PC-3 (cell line): ENCODE measurements around the gene BCAT1. TPM values are rescaled to one million over a fixed set of nuclear protein-coding genes. Genes with fewer than 3 reads are reported as not detected.

Experiments
- ATAC-seq: fragments of 200-7000 bp; cut with Tn5 transposase; 2 replicates; pipeline ENCODE4 v1.9.1; 2020; ENCODE audit warnings: mild to moderate bottlenecking, moderate library complexity
- BruUV-seq: library from RNA; stranded (reverse); fragments of 400-500 nt; replicated peaks from 2 replicates; lab custom pipeline; 2021; lab: Mats Ljungman, UMichigan
- CTCF ChIA-PET: fragments of 300-600 bp; sonication (Branson Sonifier 250); formaldehyde crosslinking; loops from one replicate; lab custom pipeline; 2022; ENCODE audit warnings: antibody characterized with exemption; lab: Charles Lee
- POLR2A ChIA-PET: fragments of 300-600 bp; sonication (Branson Sonifier 250); formaldehyde crosslinking; loops from one replicate; lab custom pipeline; 2022; ENCODE audit warnings: antibody characterized with exemption; ENCODE audit not compliant: unreplicated experiment; lab: Charles Lee
- DNase-seq: peaks from one replicate; pipeline ENCODE4 v3.0.0-alpha.2; 2015
- H2AFZ ChIP-seq: fragments of 300-600 bp; sonication (generic); 2 replicates; pipeline ENCODE4 v1.6.0; 2016; ENCODE audit warnings: antibody characterized with exemption, low read length
- H3F3A ChIP-seq: fragments of 300-600 bp; sonication (generic); one replicate; pipeline ENCODE4 v1.6.0; 2017; ENCODE audit warnings: antibody characterized with exemption, low read length, control low read depth, mild to moderate bottlenecking; ENCODE audit not compliant: unreplicated experiment
- H3K27ac ChIP-seq: fragments of 300-600 bp; sonication (generic); 2 replicates; pipeline ENCODE4 v1.5.1; 2016; ENCODE audit warnings: mild to moderate bottlenecking, low read length
- H3K27me3 ChIP-seq: fragments of 300-600 bp; sonication (generic); 2 replicates; pipeline ENCODE4 v1.6.1; 2016; ENCODE audit warnings: low read length, mixed read lengths
- H3K36me3 ChIP-seq: fragments of 300-600 bp; sonication (generic); 2 replicates; pipeline ENCODE4 v1.6.1; 2016; ENCODE audit warnings: low read depth, mixed run types, low read length, mixed read lengths
- H3K4me1 ChIP-seq: fragments of 300-600 bp; sonication (generic); 2 replicates; pipeline ENCODE4 v1.5.1; 2016; ENCODE audit warnings: low read length; ENCODE audit not compliant: insufficient read depth
- H3K4me2 ChIP-seq: fragments of 300-600 bp; sonication (generic); 2 replicates; pipeline ENCODE4 v1.6.0; 2016; ENCODE audit warnings: low read length
- H3K4me3 ChIP-seq: fragments of 300-600 bp; sonication (generic); 2 replicates; pipeline ENCODE4 v1.5.1; 2016; ENCODE audit warnings: mild to moderate bottlenecking, low read length, mixed read lengths
- H3K79me2 ChIP-seq: fragments of 300-600 bp; sonication (generic); 2 replicates; pipeline ENCODE4 v1.6.1; 2017; ENCODE audit warnings: low read length, mixed read lengths
- H3K9ac ChIP-seq: fragments of 300-600 bp; sonication (generic); 2 replicates; pipeline ENCODE4 v1.6.0; 2016; ENCODE audit warnings: mild to moderate bottlenecking, low read length
- H3K9me2 ChIP-seq: fragments of 300-600 bp; sonication (generic); replicated peaks from 2 replicates; pipeline ENCODE4 v1.6.1; 2016; ENCODE audit warnings: mixed run types, low read length, mixed read lengths
- H3K9me3 ChIP-seq: fragments of 300-600 bp; sonication (generic); 2 replicates; pipeline ENCODE4 v1.6.1; 2016; ENCODE audit warnings: low read length, mixed read lengths
- H4K20me1 ChIP-seq: fragments of 300-600 bp; sonication (generic); 2 replicates; pipeline ENCODE4 v1.6.1; 2016; ENCODE audit warnings: low read length, mixed read lengths
- EZH2 ChIP-seq: fragments of 300-600 bp; sonication (generic); IDR thresholded peaks from one replicate; pipeline ENCODE4 v1.6.1; 2017; ENCODE audit warnings: antibody characterized with exemption, mild to moderate bottlenecking, low read length; ENCODE audit not compliant: unreplicated experiment
- EZH2phosphoT487 ChIP-seq: fragments of 300-600 bp; sonication (generic); IDR thresholded peaks from 2 replicates; pipeline ENCODE4 v1.6.1; 2018; ENCODE audit warnings: mild to moderate bottlenecking, antibody characterized with exemption, low read length, borderline replicate concordance
- intact Hi-C: fragments of 100-400 bp; cut with micrococcal nuclease; formaldehyde crosslinking; loops from 2 replicates; pipeline ENCODE4 v1.9.0; 2023
- total RNA-seq: library from RNA; depleted of rRNA; stranded (reverse); fragments of >200 nt; gene quantifications from 2 replicates; pipeline ENCODE4 v1.2.3, GENCODE V29; 2014
- TF ChIP-seq, protein P1 (sequence below): fragments of 300-600 bp; sonication (generic); conservative IDR thresholded peaks from 2 replicates; pipeline ENCODE4 v1.5.1; 2017; ENCODE audit warnings: antibody characterized with exemption, low read depth, mild to moderate bottlenecking, low read length

BCAT1 gene
- total RNA-seq, 1 experiment from 2014 or later = not detected

DNA sequence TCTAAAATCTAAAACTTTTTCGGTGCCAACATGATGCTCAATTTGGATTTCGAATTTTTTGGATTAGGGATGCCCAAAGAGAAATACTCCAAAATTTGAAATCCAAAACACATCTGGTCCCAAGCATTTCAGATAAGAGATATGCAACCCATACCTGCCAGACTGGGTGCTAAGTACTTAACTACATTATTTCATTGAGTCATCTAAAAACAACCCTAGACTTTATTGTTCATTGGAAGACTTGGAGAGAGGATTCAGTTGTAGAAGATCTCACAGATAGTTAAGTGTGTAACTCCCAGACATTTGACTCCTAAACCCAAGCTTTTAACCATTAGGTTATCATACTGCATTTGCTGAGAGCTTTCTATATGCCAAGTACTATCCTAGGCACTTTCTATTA is 102.2 kb downstream of the BCAT1 start:
- no peaks in the 10 kb centered on the region for H3K79me2 ChIP-seq
- H3K4me2 ChIP-seq = no peak overlapping the region
- no peaks in the 10 kb centered on the region for H3K9me3 ChIP-seq
- no peaks in the 10 kb centered on the region for H3K9me2 ChIP-seq
- TF ChIP-seq, protein P1, sequence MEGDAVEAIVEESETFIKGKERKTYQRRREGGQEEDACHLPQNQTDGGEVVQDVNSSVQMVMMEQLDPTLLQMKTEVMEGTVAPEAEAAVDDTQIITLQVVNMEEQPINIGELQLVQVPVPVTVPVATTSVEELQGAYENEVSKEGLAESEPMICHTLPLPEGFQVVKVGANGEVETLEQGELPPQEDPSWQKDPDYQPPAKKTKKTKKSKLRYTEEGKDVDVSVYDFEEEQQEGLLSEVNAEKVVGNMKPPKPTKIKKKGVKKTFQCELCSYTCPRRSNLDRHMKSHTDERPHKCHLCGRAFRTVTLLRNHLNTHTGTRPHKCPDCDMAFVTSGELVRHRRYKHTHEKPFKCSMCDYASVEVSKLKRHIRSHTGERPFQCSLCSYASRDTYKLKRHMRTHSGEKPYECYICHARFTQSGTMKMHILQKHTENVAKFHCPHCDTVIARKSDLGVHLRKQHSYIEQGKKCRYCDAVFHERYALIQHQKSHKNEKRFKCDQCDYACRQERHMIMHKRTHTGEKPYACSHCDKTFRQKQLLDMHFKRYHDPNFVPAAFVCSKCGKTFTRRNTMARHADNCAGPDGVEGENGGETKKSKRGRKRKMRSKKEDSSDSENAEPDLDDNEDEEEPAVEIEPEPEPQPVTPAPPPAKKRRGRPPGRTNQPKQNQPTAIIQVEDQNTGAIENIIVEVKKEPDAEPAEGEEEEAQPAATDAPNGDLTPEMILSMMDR = no peak
- TF ChIP-seq EZH2phosphoT487 = no peak
- TF ChIP-seq EZH2 = no peak
- no peaks in the 10 kb centered on the region for H3K36me3 ChIP-seq
- no peak overlapping the region for H2AFZ ChIP-seq
- no peaks in the 10 kb centered on the region for H3K4me1 ChIP-seq
- no peak for ATAC-seq
- no peaks in the 10 kb centered on the region for H4K20me1 ChIP-seq
- no peak for DNase-seq
- CTCF ChIA-PET = no interaction called here
- no peaks in the 10 kb centered on the region for H3K27me3 ChIP-seq
- no TSS peak for BruUV-seq
- H3K9ac ChIP-seq = no peak overlapping the region
- H3K4me3 ChIP-seq = no peak overlapping the region
- intact Hi-C loops = no loop called here
- H3F3A ChIP-seq = no peaks in the 10 kb centered on the region
- no peak overlapping the region for H3K27ac ChIP-seq
- POLR2A ChIA-PET = no interaction called here

DNA sequence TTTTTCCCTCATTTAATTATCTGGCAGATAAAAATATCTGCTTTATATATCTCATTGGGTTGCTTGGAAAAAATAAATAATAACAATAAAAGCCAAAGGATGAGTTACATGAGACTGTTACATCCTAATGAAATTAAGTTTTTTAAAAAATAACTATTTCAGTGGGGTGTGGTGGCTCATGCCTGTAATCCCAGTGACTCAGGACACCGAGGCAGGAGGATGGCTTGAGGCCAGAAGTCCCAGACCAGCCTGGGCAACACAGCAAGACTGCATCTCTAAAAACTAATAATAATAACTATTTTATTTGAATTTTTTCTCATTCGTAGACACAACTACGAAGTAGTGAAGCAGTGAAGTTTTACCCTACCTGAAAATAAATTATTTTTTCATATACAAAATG is 103.3 kb downstream of the BCAT1 start:
- CTCF ChIA-PET = no interaction called here
- POLR2A ChIA-PET = no interaction called here
- H3K4me3 ChIP-seq = no peak overlapping the region
- no peak overlapping the region for H3K4me2 ChIP-seq
- no peak overlapping the region for H3K27ac ChIP-seq
- H4K20me1 ChIP-seq = no peaks in the 10 kb centered on the region
- H3K4me1 ChIP-seq = no peaks in the 10 kb centered on the region
- no peaks in the 10 kb centered on the region for H3K27me3 ChIP-seq
- no peaks in the 10 kb centered on the region for H3K79me2 ChIP-seq
- H3K9me3 ChIP-seq = no peaks in the 10 kb centered on the region
- BruUV-seq = no TSS peak
- H3K9me2 ChIP-seq = no peaks in the 10 kb centered on the region
- no peak overlapping the region for H2AFZ ChIP-seq
- no peaks in the 10 kb centered on the region for H3F3A ChIP-seq
- intact Hi-C loops = no loop called here
- no peak for DNase-seq
- H3K36me3 ChIP-seq = no peaks in the 10 kb centered on the region
- TF ChIP-seq EZH2 (no peak), EZH2phosphoT487 (no peak)
- TF ChIP-seq, protein P1 = no peak
- no peak for ATAC-seq
- H3K9ac ChIP-seq = no peak overlapping the region

DNA sequence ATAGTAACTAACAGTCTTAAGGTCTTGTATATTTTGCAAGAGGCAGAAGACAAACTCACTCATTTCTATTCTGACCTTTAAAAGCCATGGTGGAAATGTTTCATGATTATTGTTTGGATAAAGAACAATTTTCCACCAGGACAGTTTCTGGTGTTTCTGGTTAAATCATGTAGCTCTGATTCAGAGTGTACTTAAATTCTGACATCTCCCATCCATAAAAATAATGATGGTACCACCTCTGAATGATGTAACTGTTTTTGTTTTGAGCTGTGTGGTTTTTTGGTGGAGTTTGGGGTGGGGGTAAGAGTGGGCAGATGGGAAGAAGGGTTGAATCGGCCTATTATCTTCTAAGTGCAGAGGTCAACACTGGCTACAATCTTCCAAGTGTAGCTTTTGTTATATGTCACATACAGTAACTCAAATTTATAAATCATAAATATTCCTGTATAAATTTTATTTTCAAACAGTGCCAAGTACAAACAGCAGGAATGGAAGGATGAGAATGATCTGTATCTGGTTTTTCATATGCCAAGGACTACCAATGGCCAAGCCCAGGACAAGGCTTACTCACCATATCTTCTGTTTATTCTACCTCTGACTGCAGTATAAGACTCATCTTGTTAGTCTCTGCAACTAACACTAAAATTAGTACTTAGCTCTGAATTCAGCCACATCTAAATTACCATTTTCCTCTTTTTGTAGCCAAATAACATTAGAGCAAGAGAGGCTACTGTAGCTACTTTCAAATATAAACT is 108.7 kb downstream of the BCAT1 start:
- no peaks in the 10 kb centered on the region for H3K4me1 ChIP-seq
- H3K9ac ChIP-seq = no peak overlapping the region
- H3K27me3 ChIP-seq = peaks cover 5% of the 10 kb centered on the region; the same call in 1 of the 2 replicates
- CTCF ChIA-PET = no interaction called here
- POLR2A ChIA-PET = no interaction called here
- H2AFZ ChIP-seq = no peak overlapping the region
- H3K4me2 ChIP-seq = no peak overlapping the region
- H3K9me2 ChIP-seq = no peaks in the 10 kb centered on the region
- H3K79me2 ChIP-seq = no peaks in the 10 kb centered on the region
- no peaks in the 10 kb centered on the region for H3K9me3 ChIP-seq
- no peak overlapping the region for H3K27ac ChIP-seq
- H3K36me3 ChIP-seq = no peaks in the 10 kb centered on the region
- ATAC-seq = no peak
- H4K20me1 ChIP-seq = no peaks in the 10 kb centered on the region
- no TSS peak for BruUV-seq
- TF ChIP-seq EZH2 (no peak), EZH2phosphoT487 (no peak)
- TF ChIP-seq, protein P1 = no peak
- intact Hi-C loops = no loop called here
- no peak for DNase-seq
- H3F3A ChIP-seq = no peaks in the 10 kb centered on the region
- H3K4me3 ChIP-seq = no peak overlapping the region
